Ammon's horn (tissue), 1 donor: ENCODE measurements around the gene HPS1.

Experiments used
- DNase-seq: peaks from one replicate; pipeline ENCODE4 v3.0.0-alpha.2; 2016; ENCODE audit warnings: low spot score

Gene HPS1

DNA sequence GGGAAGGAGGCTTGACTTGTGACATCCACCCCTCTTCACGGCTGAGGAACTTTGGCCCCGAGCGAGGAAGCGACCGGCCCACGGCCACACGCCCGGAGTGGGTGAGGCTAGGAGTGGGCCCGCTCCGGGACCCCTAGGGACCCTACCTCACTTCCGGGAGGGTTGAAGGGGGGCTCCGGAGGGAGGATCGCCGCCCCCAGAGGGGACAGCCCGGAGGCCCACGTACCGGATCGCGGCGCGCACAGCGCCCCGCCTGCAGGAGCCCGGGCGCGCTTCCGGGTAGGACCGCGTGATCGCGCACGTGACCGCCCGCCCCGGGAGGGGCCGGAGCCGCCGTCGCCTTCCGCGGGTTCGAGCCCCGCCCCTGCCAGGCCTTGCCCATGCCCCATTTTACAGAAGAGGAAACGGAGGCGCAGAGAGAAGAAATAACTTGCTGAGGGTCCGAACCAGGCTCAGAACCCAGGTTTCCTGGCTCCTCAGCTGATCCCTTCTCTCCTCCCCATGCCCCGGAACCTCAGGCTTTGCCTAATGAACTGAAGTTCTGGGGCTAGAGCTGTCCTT is at the start of gene HPS1:
Gene HPS1, minus strand, starts transcription at position 275 of the 561 bp plus-strand sequence. CDS start 3,695 bp downstream, outside the sequence.
- DNase-seq: peak; percentile 67

DNA sequence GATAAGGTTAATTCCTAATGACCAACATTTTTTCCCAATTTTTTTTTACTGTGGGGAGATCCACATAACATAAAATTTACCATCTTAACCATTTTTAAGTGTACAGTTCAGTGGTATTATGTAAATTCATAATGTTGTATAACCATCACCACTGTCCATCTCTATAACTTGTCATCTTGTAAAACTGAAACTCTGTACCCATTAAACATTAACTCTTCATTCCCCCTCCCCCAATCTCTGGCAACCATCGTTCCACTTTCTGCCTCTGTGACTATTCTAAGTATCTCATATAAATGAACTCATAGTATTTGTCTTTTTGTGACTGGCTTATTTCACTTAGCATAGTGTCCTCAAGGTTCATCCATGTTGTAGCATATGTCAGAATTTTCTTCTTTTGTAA is 46.0 kb upstream of the HPS1 start:
- DNase-seq: no peak

DNA sequence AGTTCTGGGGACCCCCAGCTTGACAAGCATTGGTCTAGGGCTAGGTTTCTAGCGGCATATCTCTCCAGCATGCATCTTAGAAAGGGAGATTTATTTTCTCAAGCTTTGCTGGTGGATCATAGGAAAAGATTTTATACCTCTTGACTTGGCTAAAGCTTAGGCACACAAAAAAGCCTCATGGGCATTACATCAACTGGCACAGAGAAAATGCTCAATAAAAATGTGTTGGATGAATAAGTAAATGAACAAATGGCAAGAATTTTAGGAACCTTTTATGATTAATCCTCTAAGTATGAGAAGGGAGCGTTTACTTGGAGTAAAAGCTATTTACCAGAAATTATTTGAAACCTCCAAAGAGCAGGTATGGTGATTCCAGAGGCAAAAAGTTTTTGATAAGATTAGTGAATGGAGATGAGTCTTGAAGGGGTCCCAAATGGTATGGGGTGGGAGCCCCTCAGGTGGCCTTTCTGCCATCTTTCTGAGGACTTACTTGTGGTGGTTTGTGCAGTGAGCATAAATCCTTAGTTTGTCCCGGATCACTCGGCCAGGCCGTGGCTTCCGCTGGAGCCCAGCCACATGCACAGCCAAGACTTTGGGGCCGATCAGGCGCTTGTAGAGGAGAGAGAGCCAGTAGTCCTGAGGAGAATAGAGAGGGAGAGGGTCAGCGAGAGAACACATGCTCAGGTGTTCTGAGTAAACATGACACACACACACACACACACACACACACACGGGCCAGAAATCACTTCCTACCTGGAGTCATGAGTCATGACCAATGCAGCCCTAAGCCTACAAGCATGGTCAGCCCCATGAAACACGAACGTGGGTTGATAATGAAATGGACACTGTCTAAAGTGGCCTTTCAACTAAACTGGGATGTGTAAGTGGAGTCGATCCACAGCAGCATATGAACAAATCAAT is 43.1 kb upstream of the HPS1 start:
- no peak for DNase-seq

DNA sequence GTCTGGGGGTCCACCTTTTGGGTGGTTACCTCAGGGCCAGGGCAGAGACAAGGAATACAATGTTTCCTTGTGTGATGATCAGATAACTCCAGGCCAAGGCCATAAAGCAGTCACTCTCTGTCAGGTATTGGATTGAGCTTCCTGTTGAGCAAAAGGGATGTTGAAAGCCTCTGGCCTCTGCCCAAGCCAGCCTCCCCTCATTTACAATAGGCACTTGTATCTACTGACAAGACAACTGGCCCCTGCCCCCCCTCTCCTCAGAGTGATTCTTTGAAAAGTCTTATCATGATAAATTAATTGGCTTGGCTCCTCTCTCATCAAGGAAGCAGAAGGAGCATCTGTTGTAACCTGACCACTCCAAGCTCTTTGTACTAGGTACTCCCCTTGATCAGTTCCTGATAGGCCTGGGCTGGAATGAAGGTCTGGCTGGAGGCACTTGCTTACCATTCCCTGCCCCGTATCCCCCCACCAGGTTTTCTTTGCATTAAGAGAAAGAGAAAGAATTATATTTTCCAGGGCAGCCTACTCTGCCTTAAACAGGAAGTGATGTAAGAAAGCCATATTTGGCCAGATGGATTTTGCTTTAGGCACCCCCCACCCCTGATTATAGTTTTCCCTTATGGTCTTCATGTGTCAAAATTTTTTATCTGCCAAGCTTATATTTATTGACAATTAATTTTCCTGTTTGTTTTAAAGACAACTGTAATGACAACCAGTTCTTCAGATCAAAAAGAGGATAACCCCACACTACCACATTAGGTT is 42.1 kb upstream of the HPS1 start:
- no peak for DNase-seq

DNA sequence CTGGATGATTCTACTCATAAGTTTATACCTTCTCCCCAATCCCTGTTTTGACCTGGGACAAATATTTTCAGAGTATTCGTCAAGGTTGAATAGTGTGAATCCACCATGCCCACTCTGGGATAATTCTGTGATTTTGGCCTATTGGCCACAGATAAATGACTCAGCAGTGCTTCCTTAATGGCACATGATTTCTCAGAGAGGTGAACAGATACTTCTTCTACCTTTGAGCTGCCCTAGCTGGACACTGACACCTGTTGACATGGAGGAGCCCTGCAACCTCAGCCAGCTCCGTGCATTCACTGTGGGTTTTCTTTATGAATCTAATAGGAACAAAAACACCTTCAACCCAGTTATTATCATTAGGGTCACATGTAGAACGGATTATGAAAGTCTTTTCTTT is 40.9 kb upstream of the HPS1 start:
- DNase-seq: no peak

DNA sequence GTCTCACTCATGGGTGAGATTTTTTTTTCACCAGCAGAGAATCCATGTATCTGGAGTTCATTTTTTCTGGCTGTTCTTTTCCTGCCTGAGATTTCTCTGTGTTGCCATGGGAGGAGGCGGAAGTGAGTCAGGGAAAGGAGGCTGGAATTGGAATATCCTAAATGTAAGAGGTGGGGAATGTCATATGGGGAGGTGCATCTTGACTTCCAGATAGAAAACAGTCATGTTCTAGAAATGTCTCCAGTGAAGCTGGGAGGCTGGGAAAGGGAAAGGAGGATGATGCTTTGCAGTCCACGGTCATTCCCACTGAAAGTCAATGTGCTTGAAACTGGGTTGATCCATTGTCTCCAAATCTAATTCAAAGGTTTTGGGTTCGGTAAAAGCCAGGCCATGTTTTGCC is 39.7 kb upstream of the HPS1 start:
- DNase-seq: no peak

DNA sequence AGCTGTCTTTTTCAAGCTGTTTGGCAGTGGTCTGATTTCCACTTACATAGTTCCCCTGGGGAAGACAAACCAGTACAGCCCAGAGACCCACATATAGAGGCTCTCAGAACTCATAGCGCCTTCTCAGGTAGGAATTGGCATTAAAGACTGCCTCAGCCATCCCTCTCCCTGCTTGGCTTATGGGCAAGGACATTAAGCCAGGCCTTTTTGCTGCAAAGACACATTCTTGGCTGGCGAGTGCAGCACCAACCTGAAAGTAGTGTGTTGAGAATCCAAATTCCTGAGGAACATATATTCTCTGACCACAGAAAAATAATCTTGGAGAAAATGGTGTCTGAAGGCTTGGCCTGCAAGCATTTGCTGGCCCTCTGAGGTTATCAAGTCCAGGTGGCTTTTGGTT is 39.2 kb upstream of the HPS1 start:
- no peak for DNase-seq

DNA sequence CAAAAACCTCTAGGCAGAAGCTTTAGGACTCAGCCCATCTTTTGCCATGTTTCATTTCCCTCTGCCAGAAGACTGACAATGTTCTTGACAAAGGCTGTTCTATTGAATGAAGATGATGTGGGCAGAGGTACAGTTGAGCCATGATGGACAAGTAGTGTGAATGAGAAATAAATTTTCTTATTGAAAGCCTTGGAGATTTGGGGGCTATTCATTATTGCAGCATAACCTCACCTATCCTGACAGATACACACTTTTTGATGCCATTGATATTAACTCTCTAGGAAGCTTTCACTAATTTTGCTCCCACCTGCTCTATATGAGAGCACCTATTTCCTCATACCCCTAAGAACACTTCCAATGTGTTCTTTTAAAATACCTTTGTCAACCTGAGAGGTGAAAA is 36.9 kb upstream of the HPS1 start:
- DNase-seq: no peak

DNA sequence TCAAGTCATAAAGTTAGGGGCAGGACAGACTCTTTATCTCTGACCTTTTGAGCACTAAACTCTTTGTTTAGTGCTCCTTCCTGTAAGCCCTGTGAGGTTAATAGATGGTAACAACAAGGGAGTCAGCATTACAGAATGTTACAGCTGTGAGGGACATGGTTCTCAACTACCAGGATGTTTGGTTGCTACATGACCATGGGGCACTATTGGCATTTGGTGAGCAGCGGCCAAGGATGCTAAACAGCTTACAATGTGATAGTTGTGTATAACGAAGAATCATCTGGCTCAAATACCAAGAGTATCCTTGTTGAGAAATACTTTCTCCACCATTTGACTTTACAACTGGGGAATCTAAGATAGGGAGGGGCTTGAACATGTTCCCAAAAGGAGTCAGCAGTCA is 35.4 kb upstream of the HPS1 start:
- DNase-seq: no peak

DNA sequence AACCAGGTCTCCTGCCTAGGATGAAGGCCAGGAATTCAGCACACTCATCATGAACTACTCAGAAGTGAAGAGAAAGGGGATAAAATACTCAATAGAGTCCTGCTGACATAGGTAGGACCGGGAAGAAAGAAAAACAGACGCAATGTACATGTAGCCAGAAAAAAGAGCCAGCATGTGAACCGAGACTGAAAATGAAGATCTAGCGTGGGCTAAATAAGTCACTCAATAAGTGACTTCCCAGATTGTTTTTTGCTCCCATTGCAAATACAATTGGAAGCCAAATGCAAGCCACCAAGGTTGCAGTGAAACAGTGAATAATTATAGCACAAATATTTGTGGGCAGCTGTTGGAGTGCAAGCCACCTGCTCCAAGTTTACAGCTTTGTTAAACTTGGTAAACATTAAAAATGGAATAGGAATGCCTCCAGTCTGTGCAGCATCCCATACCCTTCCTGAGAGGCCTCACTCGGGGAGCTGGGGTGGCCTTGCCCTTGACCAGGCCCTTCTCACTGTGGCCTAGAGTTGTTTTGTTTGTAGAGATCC is 34.7 kb upstream of the HPS1 start:
- no peak for DNase-seq

DNA sequence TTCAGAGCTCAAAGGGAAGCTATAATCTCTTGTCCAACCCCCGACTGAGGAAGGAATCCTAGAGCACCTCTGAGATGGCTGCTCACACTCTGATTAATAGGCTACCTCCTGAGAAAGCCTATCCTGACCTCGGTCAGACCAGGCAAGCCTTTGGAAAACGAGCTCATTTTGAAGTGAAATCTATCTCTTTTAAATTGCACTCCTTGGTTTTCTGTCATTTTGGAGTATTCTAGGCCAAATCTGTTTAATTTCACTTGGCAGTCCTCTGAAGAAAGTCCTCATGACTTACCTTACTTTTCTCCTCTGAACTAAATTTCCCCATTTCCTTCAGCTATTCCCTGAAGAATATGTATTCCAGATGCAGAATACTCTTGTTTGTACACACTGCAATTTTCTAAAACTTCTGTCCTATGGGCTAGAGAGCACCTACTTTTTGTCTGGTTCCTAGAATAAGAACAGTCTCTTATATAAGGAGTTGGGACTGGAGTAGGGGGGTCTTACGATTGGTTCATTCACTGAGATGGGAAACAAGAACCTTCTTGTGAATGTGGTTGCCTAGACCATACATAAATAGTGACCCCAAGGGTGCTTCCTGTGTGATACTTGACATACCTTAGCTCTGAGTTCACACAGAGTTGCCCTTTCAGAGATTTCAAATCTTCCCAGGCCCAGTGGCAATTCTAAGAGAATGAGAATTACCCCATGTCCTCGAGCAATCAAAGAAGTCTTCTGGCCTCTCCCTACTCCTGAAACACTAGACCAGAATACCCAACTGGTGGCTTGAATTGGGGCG is 31.9 kb upstream of the HPS1 start:
- DNase-seq: no peak

DNA sequence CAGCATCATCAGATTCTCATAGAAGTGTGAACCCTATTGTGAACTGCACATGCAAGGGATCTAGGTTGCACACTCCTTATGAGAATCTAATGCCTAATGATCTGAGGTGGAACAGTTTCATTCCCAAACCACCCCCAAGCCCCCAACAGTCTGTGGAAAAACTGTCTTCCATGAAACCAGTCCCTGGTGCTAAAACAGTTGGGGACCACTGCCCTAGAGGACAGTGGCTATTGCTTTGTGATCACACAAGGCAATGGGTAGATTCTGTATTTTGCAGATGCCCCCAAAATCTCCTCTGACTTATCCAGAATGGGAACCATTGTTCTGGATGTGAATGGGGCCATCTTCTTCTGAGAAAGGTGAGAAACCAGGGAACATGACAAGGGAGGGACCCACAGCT is 31.1 kb upstream of the HPS1 start:
- no peak for DNase-seq

DNA sequence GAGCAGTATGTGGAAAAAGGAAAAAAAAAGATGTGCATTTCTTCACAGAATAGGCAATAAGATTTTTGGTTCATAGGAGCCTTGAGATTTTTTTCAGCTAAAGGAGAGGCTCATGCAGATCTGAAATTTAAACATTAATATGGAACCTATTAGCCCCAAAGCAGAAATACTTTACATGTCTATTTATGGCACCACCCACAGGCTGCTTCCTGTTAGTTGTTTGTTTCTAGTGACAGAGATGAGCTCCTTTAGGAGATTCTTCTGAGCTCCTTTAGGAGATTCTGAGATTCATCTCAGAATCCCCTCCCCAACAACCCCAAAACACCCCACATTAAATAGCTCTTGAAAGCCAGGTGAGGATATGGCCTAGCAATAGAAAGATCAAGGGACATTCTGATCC is 27.9 kb upstream of the HPS1 start:
- DNase-seq: no peak

DNA sequence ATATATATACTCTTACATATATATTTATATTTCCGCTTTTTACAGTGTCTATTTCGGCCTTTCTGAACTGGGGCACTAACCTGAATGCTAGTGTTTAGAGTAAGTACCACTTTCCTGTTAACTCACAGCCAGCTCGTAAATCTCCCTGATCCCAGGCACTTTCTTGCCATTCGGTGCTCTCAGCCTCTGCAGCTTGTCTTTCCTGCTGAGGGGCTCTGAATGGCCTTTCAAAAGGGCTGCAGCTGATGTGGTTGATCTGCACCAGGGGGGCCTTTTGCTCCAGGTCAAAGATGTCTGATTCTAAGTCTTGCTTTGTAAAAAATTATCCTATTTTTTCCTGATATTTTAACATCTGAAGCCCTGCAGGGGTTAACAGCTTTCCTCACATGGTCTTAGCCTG is 25.5 kb upstream of the HPS1 start:
- no peak for DNase-seq

DNA sequence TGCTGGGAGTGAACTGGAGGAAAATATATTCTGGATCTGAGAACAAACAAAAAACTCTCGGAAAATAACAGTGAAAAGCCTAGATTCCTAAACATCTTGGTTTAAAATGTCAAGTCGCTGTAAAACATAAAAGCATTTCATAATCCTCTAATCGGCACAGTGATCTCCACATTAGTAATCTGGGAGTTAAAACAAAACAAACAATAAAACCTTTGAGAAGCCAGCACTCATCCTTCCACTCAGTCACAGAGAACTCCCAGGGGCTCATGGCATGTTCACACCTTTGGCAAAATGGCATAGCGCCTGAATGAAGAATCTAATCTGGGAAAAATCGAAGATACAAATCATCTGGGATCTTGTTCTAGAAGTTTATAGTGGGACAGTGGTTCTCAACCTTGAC is 24.1 kb upstream of the HPS1 start:
- no peak for DNase-seq

DNA sequence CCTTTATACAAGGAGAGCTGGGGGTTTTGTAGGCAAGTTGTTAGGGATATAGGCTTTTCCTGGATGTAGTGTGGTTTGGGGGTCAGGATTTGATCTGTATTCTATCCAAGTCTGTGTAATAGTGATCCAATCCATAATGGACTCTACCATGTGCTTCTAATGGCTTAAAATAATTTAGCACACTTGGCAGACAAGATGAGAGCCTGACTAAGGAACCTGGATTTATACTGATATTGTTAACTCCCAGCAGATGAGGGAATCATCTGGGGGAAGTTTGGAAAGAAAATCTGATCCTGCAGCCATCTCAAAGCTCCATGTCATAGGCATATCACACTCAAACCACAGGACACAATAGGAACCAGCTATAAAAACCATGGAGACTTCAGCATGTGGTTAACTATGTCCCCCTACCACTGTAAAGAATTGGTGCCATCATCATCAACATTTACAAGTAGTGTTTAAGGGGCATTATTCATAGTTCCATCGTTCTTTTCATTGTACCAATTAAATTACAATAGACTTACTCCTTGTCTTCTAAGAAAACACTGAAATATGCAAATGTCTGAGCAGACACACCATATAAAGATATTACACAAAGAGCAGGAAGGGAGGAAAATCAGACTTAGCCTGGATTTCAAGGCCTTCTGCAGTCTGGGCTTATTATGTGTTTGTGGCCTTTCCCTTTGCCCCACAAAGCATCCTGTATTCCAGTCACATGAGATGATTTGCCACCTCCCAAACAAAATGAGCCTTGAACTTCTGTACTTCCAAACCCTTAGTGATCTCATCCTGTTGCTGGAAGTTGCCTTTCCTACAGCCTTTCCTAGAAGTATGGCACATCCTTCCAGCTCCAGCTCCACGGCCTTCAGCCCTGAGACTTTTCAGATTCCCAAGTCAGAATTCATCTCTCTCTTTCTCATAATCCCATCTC is 22.5 kb upstream of the HPS1 start:
- no peak for DNase-seq

DNA sequence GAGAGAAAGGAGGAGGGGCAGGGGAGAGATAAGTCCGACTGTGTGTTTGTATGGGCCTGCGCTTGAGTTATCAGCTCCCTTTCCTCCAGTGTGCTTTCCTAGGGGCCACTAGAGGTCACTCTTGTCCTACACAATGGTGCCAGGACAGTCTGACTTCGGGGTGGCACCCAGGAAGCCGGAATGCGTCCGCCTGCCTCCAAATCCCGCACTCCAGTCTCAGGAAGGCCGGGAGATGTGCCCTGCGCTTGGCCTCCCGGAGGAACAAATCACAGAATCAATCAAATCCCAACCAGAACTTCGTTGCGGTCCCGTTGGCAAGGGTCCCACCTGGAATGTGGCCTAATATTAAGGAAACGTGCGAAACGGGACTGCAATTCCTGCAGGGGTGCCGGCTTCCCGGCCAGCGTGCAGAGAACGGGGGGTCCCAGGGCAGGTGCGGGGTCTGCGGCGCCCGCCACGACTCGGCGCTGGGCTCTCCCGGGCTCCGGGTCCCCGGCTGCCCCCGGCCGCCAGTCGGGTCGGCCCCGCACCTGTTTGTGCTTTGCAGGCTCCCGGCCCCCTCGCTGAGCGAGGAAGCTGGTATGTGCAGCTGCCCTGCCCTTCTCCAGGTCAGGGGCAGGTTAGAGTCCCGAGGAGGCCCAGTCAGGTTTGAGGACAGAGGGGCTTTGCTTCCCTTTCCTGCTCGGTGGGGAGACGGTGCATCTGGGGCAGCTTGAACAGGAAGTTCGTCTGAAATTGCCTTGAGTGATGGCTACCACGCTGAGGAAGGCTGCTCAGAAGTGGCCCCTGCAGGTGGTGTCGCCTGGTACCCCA is 21.0 kb upstream of the HPS1 start:
- DNase-seq: peak; percentile 93

DNA sequence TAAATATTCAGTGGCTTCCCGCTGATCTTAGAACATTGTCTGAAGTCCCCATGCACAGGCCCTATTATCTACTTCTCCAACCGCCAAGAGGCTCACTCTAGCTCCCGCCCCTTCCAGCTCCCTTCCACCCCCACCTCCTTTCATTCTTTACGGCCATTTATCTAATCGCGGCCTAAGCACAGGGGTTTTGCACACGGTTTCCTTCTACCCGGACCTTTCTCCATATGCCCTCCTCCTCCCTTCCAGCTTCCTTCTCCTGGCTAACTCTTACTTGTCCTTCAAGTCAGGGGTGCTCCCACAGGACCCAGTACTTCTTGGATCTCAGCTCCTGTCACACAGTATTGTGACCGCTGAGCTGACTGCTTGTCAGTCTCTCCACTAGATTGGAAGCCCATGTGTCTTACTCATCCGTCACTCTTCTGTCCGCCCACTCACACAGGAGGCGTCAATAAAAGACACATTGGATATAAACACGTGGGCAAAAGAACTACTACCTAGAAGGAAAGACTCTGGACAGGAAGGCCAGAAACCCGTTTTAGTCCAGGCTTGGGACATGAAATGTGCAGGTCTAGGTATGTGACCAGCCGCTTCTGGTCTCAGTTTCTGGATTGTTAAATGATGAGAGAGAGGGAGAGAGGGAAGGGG is 20.2 kb upstream of the HPS1 start:
- DNase-seq: no peak

DNA sequence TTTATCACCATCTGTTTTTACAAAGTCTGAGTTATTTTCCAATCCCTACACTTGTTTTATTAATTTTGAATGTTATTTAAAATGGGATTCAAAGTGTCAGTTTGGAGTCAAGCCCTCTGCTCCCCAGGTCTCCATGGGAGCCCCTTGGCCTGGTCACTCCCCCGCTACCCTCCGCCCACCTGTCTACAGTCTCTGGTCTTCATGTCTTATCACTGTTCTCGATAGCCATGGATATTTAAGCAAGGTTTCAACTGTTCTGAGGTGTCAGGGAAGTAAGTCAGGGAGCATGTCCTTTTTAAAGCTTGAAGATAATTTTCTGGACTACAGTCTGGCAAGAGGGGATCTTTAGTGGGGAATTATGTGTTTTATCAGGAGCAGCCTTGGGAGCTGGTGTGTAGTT is 19.1 kb upstream of the HPS1 start:
- DNase-seq: no peak
